ENCODE results near the gene PPP2R3B. TPM values are rescaled to one million over a fixed set of nuclear protein-coding genes. Genes with fewer than 3 reads are reported as not detected.
"Not testable (repeated sequence)": the region's sequence is repeated elsewhere in the genome, so short reads cannot be mapped to it uniquely, and the experiment has no call there.

PPP2R3B gene
- total RNA-seq, 4 donors from 2014 or later = 4.1 to 16.1 (median 9.4) TPM

DNA sequence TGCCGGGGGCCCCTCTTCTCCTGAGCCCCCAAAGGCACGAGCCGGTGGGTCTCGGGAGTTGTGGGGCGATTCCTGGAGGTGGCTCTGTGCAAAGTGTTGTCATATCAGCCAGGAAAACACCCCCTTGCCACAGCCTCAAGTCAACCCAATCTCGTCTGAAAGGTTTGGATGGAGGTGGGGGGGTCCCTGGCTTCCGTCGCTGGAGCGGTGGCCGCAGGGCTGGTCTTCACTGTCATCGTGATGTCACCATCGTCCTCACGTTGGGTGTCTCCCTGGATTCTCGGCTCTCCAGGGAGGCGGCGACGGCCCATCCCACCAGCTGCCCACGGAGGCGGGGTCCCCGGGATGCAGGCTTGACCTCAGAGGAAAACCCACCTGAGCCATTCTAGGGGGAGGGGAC lies 38.3 kb upstream of the PPP2R3B start:
- Histone ChIP-seq H3K4me3 (no peak overlapping the region), H3K9me3 (no peaks in the 10 kb centered on the region), H3K27me3 (peaks cover 0 to 11% of the 10 kb centered on the region in 2 donors), H3K4me1 (no peaks in the 10 kb centered on the region), H3K36me3 (no peaks in the 10 kb centered on the region), H3K27ac (no peak overlapping the region)
- TF ChIP-seq, protein P1, sequence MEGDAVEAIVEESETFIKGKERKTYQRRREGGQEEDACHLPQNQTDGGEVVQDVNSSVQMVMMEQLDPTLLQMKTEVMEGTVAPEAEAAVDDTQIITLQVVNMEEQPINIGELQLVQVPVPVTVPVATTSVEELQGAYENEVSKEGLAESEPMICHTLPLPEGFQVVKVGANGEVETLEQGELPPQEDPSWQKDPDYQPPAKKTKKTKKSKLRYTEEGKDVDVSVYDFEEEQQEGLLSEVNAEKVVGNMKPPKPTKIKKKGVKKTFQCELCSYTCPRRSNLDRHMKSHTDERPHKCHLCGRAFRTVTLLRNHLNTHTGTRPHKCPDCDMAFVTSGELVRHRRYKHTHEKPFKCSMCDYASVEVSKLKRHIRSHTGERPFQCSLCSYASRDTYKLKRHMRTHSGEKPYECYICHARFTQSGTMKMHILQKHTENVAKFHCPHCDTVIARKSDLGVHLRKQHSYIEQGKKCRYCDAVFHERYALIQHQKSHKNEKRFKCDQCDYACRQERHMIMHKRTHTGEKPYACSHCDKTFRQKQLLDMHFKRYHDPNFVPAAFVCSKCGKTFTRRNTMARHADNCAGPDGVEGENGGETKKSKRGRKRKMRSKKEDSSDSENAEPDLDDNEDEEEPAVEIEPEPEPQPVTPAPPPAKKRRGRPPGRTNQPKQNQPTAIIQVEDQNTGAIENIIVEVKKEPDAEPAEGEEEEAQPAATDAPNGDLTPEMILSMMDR (IDR thresholded peaks at IDR 0.05) = no peak
- TF ChIP-seq POLR2A (IDR thresholded peaks at IDR 0.05) = no peak
- intact Hi-C loops (cut with DNase I; ENCODE audit: low total_unique reads) = no loop called here
- no peak for DNase-seq

DNA sequence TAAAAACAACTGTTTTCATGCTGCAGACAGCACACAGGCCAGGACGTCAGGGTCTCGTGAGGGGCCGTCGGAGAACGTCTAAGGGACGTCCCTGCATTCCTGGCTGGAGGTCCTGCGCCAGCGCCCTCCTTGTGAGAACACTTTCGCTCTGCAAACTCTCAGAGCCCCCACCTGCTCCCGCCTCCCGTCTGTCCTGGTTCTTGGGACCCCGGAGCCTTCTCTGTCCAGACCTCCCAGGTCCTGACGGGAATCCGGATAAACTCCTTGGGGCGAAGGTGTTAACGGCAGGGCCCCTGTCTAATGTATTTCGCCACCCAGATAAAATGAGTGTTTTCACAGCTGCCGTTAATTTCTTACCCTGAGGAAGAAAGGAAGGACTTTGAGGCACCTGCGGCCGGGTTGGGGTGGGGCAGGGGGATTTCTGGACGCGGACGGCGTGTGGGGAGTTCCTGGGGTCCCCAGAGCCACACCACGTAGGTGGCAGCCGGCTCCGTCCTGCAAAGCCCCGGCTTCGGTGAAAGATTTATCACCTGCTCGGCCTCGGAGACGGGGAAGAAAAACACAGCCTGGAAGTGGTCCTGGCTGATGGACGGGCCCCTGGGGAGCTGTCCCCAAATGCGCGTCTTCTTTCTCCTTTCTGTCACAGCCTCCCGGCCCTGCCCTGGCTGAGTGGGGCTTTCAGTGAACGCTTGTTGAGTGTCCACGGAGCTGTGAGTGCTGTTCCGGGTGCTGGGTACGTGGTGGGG lies 35.1 kb upstream of the PPP2R3B start:
- Histone ChIP-seq H3K9me3 (no peaks in the 10 kb centered on the region), H3K27me3 (peaks cover 0 to 3% of the 10 kb centered on the region in 2 donors), H3K27ac (no peak overlapping the region), H3K4me3 (no peak overlapping the region), H3K36me3 (no peaks in the 10 kb centered on the region), H3K4me1 (no peaks in the 10 kb centered on the region)
- DNase-seq = no peak
- intact Hi-C loops (cut with DNase I; ENCODE audit: low total_unique reads) = no loop called here
- TF ChIP-seq POLR2A (IDR thresholded peaks at IDR 0.05) = no peak
- TF ChIP-seq, protein P1 (IDR thresholded peaks at IDR 0.05) = no peak

DNA sequence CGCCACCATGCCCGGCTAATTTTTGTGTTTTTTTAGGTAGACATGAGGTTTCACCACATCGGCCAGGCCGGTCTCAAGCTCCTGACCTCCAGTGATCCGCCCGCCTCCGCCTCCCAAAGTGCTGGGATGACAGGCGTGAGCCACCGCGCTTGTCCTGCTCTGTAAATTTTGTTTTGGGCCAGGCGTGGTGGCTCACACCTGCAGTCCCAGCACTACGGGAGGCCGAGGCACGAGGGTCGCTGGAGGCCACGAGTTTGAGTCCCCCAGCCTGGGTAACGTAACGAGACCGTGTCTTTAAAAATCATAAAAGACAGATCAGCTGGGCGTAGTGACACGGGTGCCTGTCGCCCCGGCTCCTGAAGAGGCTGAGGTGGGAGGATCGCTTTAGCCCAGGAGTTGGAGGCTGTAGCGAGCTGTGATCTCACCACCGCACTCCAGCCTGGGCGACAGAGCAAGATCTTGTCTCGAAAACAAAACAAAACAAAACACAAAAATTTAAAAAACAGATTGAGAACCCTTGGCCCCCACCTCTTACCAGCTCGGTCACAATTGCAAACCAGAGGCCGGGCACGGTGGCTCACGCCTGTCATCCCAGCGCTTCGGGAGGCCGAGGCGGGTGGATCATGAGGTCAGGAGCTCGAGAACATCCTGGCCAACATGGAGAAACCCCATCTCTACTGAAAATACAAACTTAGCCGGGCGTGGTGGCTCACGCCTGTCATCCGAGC lies 34.0 kb upstream of the PPP2R3B start:
- Histone ChIP-seq H3K36me3 (no peaks in the 10 kb centered on the region), H3K4me3 (no peak overlapping the region), H3K27me3 (no peaks in the 10 kb centered on the region), H3K4me1 (no peaks in the 10 kb centered on the region), H3K27ac (no peak overlapping the region), H3K9me3 (no peaks in the 10 kb centered on the region)
- intact Hi-C loops (cut with DNase I; ENCODE audit: low total_unique reads) = no loop called here
- TF ChIP-seq, protein P1 (IDR thresholded peaks at IDR 0.05) = no peak
- TF ChIP-seq POLR2A (IDR thresholded peaks at IDR 0.05) = no peak
- no peak for DNase-seq

DNA sequence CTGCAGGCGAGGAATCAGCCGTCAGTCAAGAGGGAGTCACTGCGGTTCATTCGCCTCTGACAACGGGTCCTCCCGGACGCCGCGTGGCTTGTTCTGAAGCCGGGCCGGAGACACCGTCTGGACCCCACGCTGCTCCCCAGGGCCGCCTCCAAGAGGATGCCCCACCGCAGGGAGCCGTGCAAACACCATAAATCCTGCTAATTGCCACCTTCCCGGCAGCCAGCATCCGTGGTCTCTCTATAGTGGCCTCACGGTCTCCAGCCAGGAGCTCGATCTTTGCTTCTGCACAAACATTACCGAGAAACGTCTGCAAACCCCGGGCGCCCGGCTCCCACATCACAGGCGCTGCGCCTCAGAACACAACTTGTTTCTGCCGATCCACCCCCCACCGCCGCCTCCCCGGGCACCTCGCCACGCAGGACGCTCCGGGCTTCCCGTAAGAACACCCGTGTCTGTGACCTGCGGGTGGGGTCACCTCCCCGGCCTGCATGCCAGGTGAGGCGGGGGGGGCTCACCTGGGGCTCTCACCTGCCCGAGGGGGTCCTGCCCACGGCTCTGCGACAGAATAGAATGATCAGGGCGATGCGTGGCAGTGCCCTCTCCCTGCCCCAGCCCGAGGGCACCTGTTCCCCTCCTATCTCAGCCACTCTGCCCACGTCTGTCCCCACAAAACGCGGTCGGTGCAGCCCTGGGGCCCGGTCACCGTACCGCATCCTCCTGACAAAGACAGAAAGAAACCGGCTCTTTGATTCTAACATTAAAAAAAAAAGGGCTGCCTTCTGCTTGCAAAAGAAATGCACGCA lies 32.4 kb upstream of the PPP2R3B start:
- intact Hi-C loops (cut with DNase I; ENCODE audit: low total_unique reads) = no loop called here
- TF ChIP-seq, protein P1 (IDR thresholded peaks at IDR 0.05) = no peak
- TF ChIP-seq POLR2A (IDR thresholded peaks at IDR 0.05) = no peak

DNA sequence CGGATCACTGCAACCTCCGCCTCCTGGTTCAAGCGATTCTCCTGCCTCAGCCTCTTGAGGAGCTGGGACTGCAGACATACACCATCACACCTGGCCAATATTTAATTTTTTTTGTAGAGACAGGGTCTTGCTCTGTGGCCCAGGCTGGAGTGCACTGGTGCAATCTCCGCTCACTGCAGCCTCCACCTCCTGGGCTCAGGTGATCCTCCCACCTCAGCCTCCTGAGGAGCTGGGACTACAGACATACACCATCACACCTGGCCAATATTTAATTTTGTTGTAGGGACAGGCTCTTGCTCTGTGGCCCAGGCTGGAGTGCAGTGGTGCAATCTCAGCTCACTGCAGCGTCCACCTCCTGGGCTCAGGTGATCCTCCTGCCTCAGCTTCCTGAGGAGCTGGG lies 28.8 kb upstream of the PPP2R3B start:
- H3K36me3 ChIP-seq; H3K27me3 ChIP-seq; intact Hi-C loops (cut with DNase I; ENCODE audit: low total_unique reads); H3K9me3 ChIP-seq; H3K27ac ChIP-seq; DNase-seq; H3K4me1 ChIP-seq; H3K4me3 ChIP-seq: not testable (repeated sequence)

More for the DNA sequence above, 32.4 kb upstream of the PPP2R3B start:
- Histone ChIP-seq H3K36me3 (no peaks in the 10 kb centered on the region), H3K9me3 (no peaks in the 10 kb centered on the region), H3K27ac (no peak overlapping the region), H3K27me3 (no peaks in the 10 kb centered on the region), H3K4me1 (no peaks in the 10 kb centered on the region), H3K4me3 (no peak overlapping the region)
- no peak for DNase-seq
